GM21717 (cell line): ENCODE data around the gene PC.

ENCODE experiments used
- ATAC-seq: cut with Tn5 transposase; IDR thresholded peaks from one replicate; pipeline ENCODE4 v1.9.1; 2021; ENCODE audit warnings: mild to moderate bottlenecking, moderate library complexity; ENCODE audit not compliant: unreplicated experiment

PC gene

DNA sequence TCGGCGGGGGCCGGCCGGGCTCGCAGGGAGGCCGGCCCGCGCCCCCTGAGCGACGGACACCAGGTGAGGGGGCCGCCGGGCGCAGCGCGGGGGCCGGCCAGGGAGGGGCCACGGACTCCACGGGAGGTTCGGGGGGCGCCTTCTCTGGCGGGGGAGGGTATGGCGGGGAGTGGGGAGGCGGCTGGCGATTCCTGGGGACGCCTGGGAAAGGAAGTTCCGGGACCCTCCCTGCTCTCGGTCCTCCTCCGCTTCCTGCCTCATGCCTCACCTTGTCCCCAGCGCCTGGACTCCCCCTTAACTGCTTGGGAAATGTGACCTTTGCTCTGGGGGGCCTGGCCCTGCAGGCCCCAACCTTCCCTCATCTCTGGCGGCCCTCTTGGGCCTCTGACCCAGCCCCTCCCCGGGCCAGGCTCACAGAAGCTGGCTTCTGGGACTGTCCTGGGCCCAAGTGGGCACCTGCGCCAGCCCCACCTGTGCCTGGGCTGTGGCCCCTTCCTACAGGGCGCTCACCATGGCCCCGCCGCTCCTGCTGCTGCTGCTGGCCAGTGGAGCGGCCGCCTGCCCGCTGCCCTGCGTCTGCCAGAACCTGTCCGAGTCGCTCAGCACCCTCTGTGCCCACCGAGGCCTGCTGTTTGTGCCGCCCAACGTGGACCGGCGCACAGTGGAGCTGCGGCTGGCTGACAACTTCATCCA lies 100.8 kb downstream of the PC start:
- no peak for ATAC-seq

DNA sequence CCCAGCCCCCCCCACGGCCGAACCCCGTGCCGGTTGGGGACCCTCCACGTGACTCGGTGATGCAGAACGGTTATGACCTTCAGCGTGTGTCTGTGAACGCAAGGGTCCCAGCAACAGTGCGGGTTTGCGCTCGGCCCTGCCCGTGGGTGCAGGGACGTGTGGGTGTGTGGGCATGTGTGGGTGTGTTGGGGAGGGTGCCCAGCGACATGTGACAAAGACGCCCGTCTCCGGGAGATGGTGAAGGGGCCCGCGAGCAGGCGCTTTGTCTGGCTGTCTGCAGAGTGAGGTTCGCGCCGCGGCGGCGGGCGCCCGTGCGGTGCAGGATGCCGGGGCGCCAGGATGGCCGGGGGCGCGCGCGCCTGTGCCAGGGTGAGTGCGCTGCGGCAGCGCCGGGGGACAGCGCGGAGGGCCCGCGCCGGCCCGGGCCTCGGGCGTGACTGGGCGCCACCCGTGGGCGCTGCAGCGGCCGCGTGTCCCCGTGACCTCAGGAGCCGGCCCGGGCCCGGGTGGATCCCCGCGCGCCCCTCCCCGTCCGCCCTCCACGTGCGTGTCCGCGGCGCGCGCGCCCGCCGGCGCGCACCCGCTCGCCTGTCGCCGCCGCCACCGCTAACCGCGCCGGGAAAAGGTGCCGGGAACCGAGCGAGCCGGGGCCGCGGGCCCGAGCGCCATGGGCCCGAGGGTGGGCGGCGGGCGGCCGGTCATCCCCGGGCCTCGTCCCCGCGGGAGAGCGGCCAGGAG lies 101.5 kb downstream of the PC start, which contains the start of gene LRFN4:
TSS of gene LRFN4 (plus strand) at position 569 of the 738 bp plus-strand sequence. CDS start 681 bp downstream, outside the sequence.
- ATAC-seq = peak; percentile 15

DNA sequence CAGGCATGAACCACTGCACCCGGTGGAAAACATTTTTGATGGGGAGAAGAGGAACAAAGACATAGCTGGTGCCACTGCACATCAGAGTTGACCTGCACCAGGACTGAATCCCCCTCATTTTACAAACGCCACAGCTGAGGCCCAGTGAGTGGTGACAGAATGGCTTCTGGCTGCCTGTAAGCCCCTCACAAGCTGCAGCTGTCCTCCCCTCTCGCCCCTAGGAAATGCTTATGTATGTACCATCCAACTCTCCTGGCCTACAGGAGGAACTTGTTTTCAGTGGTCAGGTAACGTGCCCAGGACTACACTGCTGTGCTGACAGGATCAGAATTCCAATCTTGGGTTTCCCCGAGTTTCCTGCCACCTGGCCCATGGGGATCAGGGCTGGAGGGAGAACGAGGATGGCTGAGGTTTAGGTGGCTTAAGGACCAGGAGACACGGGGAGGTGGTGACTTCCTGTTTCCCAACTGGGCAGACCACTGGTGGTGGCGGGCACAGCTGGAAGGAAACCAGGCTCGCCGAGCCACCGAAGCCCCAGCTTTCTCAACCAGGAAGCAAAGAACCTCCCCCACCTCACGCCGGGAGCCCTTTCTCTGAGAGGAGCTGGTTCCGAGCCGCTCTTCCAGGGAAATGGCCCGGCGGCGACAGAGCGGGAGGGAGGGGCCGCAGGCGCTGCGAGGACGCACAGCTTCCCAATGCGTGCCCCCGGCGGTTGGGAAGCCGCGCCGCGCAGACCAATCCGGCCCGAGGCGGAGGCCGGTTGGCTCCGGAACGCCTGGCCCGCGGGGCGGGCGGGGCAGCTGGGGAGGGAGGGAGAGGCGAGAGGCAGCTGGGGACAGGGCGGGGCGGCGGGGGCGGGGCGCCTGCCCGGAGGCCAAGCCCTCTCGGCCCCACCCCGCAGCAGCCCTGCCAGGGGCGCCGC lies 102.3 kb downstream of the PC start:
- ATAC-seq = peak; percentile 49

DNA sequence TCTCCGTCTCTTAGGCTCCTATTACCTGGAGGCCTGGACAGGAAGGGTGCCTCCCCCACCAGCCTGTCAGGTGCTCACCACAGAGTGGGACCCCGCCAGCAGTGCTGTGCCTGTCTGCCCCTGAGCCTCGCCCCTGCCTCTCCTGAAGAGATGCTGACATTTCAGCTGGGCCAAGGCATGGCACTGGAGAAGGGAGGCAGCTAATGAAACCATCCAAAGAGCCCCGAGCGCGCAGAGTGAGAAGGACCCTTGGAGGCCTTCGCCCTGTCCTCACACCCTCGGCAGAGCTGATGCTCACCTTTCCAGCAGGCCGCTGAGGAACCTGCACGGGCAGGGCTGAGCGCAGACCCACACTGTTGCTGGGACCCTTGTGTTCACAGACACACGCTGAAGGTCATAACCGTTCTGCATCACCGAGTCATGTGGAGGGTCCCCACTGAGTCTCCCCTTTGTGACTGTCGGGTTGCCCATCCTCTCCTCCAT lies 103.4 kb downstream of the PC start:
- no peak for ATAC-seq

DNA sequence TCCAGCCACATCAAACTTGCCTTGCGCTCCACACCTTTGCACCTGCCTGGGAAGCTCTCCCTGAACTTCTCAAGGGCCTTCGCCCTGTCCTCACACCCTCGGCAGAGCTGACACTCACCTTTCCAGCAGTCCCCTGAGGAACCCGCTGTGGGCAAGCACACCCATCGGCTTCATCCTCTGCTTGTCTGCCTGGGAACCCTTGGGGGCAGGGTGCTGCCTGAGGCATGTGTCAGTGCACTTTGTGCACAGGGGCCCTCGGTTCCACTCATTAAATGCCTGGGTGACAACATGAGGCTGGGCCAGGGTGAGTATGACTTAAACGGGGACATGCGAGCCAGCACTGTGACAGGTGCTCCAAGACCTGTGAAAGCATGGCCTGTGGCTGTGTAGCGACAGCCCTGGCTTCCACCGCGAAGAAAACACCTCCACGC lies 103.9 kb downstream of the PC start:
- ATAC-seq = no peak

DNA sequence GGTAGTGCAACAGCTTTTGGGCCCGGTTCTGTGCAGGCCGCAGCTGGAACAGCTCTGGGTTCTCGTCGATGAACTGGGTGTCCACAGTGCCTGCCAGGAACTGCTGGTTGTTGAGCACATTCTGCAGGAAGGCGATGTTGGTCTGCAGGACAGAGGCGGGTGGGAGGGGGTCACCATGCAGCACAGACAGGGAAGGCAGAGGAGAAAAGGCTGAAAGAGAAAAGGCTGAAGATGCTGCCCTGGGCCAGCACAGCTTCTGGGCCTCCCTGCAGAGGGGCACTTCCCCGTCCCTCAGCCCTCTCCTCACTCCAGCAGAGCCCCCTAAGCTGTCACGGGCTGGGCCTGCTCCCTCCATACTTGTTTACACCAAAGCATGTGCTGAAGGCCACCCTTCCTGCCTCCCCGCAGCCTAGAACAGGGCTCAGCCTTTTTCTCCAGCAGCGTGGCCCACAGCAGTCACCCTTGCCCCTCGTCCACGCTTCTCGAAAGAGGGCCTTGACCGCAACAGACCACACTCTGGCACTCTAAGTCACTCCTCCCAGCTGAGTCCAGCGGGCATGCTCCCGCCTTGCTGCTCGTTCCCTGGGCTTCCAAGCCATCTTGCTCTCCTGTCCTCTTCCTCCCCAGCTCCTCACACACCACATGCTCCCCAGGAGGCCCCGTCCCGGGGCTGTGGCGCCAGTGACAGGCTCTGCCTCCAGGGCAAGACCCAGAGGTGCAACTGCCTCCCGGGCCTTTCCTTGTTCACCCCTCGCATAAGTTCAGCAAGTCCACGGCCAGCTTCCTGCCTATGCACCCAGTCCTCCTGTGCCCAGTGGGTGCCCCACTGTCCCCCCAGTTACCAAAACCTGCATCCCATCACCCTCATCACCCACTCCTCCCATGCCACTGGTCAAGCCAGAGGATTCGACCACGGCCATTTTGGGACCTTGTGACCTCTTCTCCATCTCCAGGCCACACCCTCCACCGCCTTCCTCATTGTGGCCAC lies 104.6 kb downstream of the PC start:
- no peak for ATAC-seq

DNA sequence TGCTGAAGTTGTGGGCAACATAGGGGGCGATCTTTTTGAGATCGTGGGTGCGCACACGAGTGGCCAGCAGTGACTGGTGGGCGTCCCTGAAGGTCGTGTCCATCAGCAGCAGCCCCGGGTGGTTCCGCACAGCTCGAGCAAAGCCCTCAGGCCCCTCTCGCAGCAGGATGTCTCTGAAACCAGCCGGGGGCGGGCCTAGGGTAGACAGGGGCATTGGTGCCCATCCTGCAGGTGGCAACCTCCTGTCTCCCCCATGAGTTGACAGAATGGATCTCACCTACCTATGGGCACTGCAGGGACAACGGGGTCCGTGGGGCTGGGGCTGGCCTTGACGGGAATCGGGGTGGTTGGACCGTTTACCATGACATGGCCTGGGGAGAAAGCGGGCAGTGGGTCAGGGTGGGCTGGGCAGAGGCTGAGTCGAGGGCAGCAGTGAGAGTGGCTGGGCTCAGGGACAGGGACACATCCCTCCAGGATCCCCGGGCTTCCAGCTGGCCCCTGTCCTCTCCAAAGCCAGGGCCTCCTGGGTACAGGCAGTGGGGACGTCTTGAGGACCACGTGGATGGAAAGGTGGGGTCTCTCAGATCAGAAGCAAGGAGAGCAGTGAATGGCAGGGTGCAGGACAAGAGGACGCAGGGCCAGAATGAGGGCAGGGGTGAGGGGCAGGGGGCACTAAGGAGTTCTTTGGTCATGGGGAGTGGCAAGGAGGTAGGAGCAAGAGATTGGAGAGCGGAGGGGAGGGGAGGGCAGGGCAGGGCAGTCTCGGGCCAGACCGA lies 105.5 kb downstream of the PC start:
- no peak for ATAC-seq

DNA sequence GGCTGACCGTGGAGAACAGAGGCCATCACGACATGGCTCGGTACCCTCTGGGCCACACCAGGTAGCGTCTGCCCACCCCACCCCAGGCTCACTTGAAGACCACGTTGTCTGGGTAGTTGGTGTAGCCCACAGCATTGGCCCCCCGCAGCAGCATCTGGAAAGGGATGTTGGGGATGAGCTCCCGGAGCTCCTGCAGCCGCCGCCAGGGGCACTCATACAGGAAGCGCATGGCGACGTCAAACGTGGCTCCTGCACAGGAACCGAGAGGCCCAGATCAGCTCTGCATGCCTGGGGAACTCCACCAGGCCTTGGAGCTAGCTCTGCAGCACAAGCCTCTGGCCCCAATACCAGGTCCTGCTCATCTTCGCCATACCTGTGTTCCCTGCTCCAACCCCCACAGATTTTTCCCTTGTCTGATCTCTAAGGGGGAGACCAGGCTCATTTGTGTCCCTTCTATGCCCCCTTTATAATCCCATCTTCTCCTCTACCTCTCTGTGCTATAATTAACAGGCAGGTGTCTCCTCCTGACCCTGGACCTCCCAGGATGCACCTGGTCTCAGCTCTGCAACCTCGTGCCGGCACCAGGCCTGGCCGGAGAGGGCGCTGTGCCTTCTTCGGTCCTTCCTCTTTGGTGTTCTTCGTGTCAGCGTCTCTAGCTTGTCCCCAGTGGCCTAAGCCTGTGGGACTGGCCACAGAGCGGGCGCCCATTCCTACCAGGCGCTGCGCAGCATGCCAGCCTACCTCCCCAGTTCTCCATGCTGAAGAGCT lies 106.3 kb downstream of the PC start:
- ATAC-seq = no peak

DNA sequence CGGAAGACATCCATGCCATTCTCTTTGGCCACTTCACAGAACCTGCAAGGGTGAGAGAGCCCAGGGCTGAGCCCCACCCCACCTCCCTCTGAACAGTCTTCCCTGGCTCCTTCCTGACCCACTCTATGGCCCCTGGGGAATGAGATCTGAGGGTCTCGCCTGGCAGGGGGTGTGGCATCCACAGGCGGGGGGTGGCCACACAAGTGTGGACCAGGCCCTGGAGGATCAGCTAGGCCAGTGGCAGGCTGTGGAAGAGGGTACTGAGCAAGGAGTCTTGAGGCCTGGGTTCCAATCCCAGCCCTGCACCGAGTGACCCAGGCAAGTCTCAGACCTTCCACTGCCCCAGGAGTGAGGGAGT lies 107.0 kb downstream of the PC start:
- no peak for ATAC-seq

DNA sequence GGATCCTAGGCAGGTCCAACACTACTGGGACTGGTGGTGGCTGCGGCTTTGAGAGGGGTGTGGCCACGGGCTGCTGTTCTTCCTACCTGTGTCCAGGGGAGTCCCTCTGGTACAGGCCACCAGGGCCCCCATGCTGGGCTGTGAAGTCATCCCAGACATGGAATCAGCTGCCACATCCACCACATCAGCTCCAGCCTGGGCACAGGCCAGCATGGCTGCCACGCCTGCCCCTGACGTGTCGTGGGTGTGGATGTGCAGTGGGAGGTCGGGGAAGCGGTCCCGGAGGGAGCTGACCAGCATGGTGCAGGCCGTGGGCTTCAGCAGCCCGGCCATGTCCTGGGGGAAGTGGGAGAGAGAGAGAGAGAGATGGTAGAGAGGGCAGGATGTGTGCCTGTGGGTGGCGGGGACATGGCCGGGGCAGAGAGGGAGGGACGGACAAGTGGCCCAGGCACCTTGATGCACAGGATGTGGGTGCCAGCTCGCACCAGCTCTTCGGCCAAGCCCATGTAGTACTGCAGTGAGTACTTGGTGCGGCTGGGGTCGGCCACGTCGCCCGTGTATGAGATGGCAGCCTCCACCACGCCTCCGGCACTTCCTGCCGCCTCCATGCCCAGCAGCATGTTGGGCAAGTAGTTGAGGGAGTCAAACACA lies 107.5 kb downstream of the PC start:
- no peak for ATAC-seq

DNA sequence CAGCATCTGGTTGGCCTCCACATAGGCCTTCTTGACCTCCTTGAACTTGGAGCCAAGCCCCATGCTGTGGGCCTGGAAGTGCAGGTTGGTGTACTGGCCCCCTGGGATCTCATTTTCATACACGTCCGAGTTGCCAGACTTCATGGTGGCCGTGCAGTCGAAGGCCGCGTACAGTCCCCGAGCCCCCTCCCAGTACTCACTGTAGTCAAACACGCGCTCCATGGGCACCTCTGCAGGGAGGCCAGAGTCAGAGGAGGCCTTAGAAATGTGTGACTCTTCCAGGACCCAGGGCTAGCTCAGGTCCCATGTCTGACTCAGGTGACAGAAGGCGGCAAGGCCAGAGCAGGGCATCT lies 108.0 kb downstream of the PC start:
- no peak for ATAC-seq

DNA sequence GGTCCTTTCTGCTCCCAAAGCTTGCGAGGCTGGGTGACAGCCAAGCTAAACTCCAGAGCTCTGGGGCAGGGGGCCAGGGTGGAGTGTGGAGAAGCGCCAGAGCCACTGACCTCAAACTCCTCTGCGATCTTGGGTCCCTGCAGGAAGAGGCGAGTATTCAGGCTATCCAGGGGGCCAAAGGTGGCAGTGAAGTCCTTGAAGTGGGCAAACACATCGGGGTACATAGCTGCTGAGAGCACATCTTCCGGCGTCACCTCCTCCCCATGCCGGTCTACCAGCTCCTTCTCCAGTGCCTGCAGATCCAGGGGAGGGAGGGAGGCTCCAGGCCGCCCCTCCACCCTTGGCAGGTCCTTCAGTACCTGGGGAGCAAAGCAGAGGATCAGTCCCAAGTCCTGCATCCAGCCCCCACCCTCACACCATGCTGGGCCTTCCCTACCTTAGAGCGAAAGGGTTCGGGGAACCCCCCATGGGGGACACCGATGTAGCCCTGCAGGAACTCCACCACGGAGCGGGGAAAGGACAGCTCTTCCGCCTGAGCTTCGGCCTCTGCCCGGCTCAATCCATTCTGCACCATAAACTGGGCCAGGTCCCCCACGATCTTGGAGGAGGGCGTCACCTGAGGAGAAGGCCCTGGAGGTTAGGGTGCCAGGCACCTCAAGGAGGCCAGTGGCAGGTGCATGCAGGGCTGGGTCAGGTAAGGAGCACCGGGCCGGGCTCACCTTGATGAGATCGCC lies 108.5 kb downstream of the PC start:
- no peak for ATAC-seq

DNA sequence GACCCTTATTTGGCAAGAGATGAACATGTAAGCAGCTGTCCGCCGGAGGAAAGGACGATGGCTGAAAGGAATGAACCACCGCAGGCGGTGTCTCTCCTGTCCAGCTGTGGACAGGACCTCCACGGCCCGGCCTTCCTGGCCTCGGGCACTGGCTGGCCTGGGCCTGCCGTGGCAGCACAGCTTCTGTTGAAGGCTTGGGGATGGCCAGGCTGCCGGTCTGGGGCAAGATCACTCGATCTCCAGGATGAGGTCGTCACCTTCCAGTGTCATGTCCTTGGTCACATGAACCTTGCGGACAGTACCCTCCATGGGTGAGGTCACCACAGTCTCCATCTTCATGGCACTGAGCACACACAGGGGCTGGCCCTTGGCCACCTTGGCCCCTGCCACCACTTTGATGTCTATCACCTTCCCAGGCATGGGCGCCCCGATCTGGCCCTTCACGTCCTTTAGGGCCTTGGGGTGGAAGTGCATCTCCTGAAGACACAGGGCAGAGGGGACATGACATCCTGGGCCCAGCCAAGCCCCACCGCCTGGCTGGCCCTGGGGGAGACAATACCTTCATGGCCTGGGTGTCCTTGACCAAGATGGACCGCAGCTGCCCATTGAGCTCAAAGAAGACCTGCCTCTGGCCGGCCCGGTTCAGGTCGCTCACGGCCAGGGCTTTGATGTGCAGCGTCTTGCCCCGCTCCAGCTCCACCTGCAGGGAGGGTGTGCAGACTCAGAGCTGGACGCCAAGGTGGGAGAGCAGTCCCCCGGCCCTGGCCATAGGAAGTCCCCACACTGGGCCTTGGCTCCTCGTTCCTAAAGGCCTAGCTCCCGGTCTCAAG lies 109.3 kb downstream of the PC start:
- ATAC-seq = no peak

DNA sequence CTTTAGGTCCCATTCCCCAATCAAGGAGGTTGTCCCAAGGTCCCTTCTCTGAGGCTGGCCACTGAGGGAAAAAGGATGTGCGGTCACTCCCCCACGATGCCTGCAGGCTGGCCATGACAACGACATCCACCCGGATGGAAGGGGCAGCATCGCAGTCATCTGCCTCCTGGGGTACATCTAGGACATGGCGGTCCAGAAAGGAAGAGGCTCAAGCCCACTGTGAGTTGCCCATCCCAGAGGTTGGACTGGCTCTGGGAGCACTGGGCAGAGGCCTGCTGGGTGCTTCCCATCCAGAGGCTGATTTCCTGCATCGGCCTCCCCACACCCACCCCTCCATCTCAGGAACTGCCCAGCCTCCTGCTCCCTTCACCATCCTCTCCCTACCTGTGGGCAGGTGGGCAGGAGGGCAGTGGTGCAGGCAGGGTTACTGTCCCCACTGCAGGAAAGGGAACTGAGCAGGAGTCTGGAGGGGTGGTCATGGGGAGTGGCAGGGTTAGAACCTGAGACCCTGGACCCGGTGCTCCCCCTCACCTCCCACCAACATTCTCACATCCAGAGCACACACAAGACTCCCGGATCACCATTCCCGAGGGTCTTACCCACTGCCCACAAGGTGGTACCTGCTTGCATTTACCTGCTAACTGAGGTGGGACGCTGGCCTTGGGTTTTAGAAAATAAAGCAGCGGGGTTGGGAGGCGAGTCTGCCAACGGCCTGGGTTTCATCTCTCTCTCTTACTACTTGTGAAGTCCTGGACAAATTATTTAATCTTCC lies 110.5 kb downstream of the PC start:
- ATAC-seq = no peak

DNA sequence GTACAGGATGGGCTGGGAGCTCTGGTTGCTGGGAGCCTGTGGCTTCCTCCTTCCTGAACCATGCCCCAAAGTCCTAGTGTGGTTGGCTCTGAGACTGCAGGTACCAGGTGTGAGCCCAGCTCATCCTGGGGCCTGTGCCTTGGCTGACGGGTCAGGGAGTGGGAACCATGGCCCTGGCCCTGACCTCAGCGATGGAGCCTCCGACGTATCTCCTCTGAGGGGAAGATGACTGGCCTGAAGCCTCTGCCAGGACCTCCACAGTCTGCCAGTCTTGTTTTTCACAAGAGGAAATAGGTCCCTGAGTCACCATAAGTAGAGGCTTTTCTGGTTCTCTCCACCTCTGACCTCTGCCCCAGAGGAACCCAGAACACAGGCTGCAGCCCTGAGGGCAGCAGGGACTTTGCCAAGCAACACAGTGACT lies 111.5 kb downstream of the PC start:
- no peak for ATAC-seq

DNA sequence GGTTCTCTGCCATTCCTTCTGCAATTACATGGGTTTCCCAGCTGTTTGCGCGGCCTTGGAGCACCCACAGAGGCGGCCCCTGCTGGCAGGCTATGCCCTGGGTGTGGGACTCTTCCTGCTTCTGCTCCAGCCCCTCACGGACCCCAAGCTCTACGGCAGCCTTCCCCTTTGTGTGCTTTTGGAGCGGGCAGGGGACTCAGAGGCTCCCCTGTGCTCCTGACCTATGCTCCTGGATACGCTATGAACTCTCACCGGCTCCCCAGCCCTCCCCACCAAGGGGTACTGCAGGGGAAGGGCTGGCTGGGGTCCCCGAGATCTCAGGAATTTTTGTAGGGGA lies 112.3 kb downstream of the PC start:
- no peak for ATAC-seq
